NOMO-1 treated with dmso at 0.1 percent for 144 hours (cell line): ENCODE results near the gene CDCP2.
"Not testable (repeated sequence)": the region's sequence is repeated elsewhere in the genome, so short reads cannot be mapped to it uniquely, and the experiment has no call there.

Experiments
- DNase-seq: peaks from one replicate; lab custom pipeline; 2025; ENCODE audit not compliant: unreplicated experiment; lab: John Stamatoyannopoulos, UW

Gene CDCP2

GRCh38 chr1:54118704-54119103, 34.1 kb downstream of the CDCP2 start:
- no peak for DNase-seq

GRCh38 chr1:54117815-54118563, 34.8 kb downstream of the CDCP2 start:
- no peak for DNase-seq

- no peak for DNase-seq
Measured at GRCh38 chr1:54115520-54115919, 37.3 kb downstream of the CDCP2 start.

- DNase-seq, result no peak
Measured at GRCh38 chr1:54114955-54115354, 37.8 kb downstream of the CDCP2 start.

GRCh38 chr1:54114001-54114400, 38.8 kb downstream of the CDCP2 start:
- no peak for DNase-seq

- DNase-seq, result no peak
Measured at GRCh38 chr1:54112705-54113368, 40.0 kb downstream of the CDCP2 start.

GRCh38 chr1:54112027-54112426, 40.8 kb downstream of the CDCP2 start:
- no peak for DNase-seq

GRCh38 chr1:54111624-54112023, 41.2 kb downstream of the CDCP2 start:
- DNase-seq, result no peak

GRCh38 chr1:54110996-54111395, 41.8 kb downstream of the CDCP2 start:
- DNase-seq, result no peak

- DNase-seq, result no peak
Measured at GRCh38 chr1:54109129-54110090, 43.4 kb downstream of the CDCP2 start.

- no peak for DNase-seq
Measured at GRCh38 chr1:54108156-54108555, 44.6 kb downstream of the CDCP2 start.

GRCh38 chr1:54107131-54107530, 45.7 kb downstream of the CDCP2 start:
- DNase-seq, result no peak

- DNase-seq, result no peak
Measured at GRCh38 chr1:54105736-54106269, 47.0 kb downstream of the CDCP2 start.

GRCh38 chr1:54105080-54105479, 47.7 kb downstream of the CDCP2 start:
- no peak for DNase-seq

GRCh38 chr1:54104613-54105012, 48.2 kb downstream of the CDCP2 start:
- DNase-seq, result not testable (repeated sequence)

GRCh38 chr1:54103414-54103813, 49.4 kb downstream of the CDCP2 start:
- no peak for DNase-seq

GRCh38 chr1:54100500-54100899, 52.3 kb downstream of the CDCP2 start:
- no peak for DNase-seq

- no peak for DNase-seq
Measured at GRCh38 chr1:54099061-54099610, 53.7 kb downstream of the CDCP2 start.

- no peak for DNase-seq
Measured at GRCh38 chr1:54096877-54097240, 55.9 kb downstream of the CDCP2 start.

GRCh38 chr1:54096227-54096876, 56.4 kb downstream of the CDCP2 start:
- no peak for DNase-seq
